Sigmoid colon (tissue), 7 donors: Measurements from ENCODE around the gene ZZZ3. TPM values are rescaled to one million over a fixed set of nuclear protein-coding genes. Genes with fewer than 3 reads are reported as not detected.
"Not testable (repeated sequence)": the region's sequence is repeated elsewhere in the genome, so short reads cannot be mapped to it uniquely, and the experiment has no call there.

Experiments
- DNase-seq: peaks from one replicate; pipeline ENCODE4 v3.0.0-alpha.2; 2019
- H3K27ac ChIP-seq, 4 donors: fragments of 200-600 bp; sonication (generic); one replicate each; pipeline ENCODE4 v1.5.1; 2016 to 2019; ENCODE audit warnings: mild to moderate bottlenecking in 1 of 4
- H3K27me3 ChIP-seq, 3 donors: fragments of 200-600 bp; sonication (generic); one replicate each; pipeline ENCODE4 v1.5.1; 2019; ENCODE audit warnings: mild to moderate bottlenecking in 1 of 3
- H3K36me3 ChIP-seq, 4 donors: fragments of 200-600 bp; sonication (generic); one replicate each; pipeline ENCODE4 v1.5.1; 2016 to 2019
- H3K4me1 ChIP-seq, 4 donors: fragments of 200-600 bp; sonication (generic); one replicate each; pipeline ENCODE4 v1.5.1; 2017 to 2019
- H3K4me3 ChIP-seq, 4 donors: fragments of 200-600 bp; sonication (generic); one replicate each; pipeline ENCODE4 v1.5.1; 2017 to 2019; ENCODE audit warnings: mild to moderate bottlenecking in 2 of 4, moderate library complexity in 1 of 4
- H3K9me3 ChIP-seq, 4 donors: fragments of 200-600 bp in 3 of 4; sonication (generic) in 3 of 4; one replicate each; pipeline versions ENCODE4 v1.5.1 to v1.6.1; 2013 to 2019
- EP300 ChIP-seq, 4 donors: sonication (generic); formaldehyde crosslinking; IDR thresholded peaks; one replicate each; pipeline ENCODE4 v1.6.1; 2017; ENCODE audit warnings: antibody characterized with exemption in 4 of 4
- POLR2A ChIP-seq, 2 donors: fragments of 450-650 bp; IDR thresholded peaks; one replicate each; pipeline ENCODE4 v1.6.1; 2016; ENCODE audit warnings: antibody characterized with exemption in 2 of 2, mild to moderate bottlenecking in 2 of 2, moderate library complexity in 2 of 2
- POLR2AphosphoS5 ChIP-seq, 4 donors: sonication (generic); formaldehyde crosslinking; IDR thresholded peaks; one replicate each; pipeline ENCODE4 v1.6.1; 2017; ENCODE audit warnings: antibody characterized with exemption in 4 of 4
- WGBS, 2 donors: extraction: QIAGEN DNeasy Blood & Tissue Kit; methylation state at CpG; one replicate each; pipeline ENCODE4 v1.1.7; 2013; 5-methylcytosine and 5-hydroxymethylcytosine counted together
- intact Hi-C: fragments of 100-400 bp; cut with DNase I; formaldehyde crosslinking; loops from one replicate; pipeline ENCODE4 v1.15.1; 2023
- polyA plus RNA-seq, 3 donors: library from polyadenylated mRNA; stranded (reverse); fragments of 200-250 nt; gene quantifications; one replicate each; pipeline ENCODE4 v1.2.3, GENCODE V29; 2013
- total RNA-seq, 4 donors: library from RNA; depleted of rRNA; stranded (reverse); fragments of >200 nt; gene quantifications; one replicate each; pipeline ENCODE4 v1.1.0, GENCODE V29; 2016
- TF ChIP-seq, protein P1 (sequence below), 4 experiments: fragments of 450-650 bp in 3 of 4; fragments of 200-600 bp in 1 of 4; IDR thresholded peaks; one replicate each; pipeline ENCODE4 v1.5.1; 2016 to 2019; ENCODE audit warnings: antibody characterized with exemption in 4 of 4, mild to moderate bottlenecking in 3 of 4, moderate library complexity in 2 of 4
- donor health status: healthy with polysubstance abuse.
- donor health status: Bipolar disorder and iron deficiency.
- donor health status: healthy.

ZZZ3 gene
- total and polyA plus RNA-seq, 7 donors, result 5.3 to 69.4 (median 58.1) TPM

DNA sequence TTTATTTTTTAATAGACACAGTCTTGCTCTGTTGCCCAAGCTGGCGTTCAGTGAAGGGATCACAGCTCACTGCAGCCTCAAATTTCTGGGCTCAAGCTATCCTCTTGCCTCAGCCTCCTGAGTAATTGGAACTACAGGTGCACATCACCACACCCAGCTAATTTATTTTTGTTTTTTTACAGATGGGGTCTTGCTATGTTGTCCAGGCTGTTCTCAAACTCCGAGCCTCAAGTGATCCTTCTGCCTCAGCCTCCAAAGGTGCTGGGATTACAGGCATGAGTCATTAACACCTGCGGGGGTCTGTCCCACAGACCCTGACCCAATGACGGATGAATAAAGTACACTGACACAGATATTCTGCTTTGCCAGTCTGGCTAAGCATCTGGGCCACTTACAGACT, 33.6 kb upstream of the ZZZ3 start:
- intact Hi-C loops, result no loop called here
- WGBS, 2 donors, result 97 to 99% methylated on average over 4 of the region's 4 CpGs

DNA sequence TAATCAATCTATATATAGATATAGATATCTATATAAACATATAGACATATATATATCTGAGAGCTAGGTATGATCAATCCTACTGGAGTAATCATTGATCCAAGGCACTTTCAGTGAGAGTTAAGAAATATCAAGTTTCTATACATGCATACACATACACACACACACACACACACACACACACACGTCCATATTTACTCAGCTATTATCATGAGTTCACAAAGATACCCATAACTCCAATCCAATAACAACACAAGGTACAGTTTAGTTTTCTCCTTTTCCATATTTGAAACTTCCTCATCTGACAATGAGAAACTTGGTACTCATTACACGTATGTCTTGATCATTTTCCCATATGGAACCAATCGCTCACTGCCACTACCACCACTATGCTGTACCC, 27.3 kb upstream of the ZZZ3 start:
- no peak overlapping the region for H3K27ac ChIP-seq
- no peaks in the 10 kb centered on the region for H3K27me3 ChIP-seq
- intact Hi-C loops, result no loop called here
- H3K4me3 ChIP-seq, result no peak overlapping the region
- WGBS, 2 donors, result 85 to 91% methylated on average over 3 of the region's 3 CpGs
- DNase-seq, result no peak
- no peaks in the 10 kb centered on the region for H3K9me3 ChIP-seq
- H3K36me3 ChIP-seq, result peaks cover 23 to 81% (median 37%) of the 10 kb centered on the region in 4 donors
- H3K4me1 ChIP-seq, result no peaks in the 10 kb centered on the region
- TF ChIP-seq EP300 (IDR thresholded peaks at IDR 0.05) (no peak), POLR2A (IDR thresholded peaks at IDR 0.05) (no peak), POLR2AphosphoS5 (IDR thresholded peaks at IDR 0.05) (no peak)
- TF ChIP-seq, protein P1, sequence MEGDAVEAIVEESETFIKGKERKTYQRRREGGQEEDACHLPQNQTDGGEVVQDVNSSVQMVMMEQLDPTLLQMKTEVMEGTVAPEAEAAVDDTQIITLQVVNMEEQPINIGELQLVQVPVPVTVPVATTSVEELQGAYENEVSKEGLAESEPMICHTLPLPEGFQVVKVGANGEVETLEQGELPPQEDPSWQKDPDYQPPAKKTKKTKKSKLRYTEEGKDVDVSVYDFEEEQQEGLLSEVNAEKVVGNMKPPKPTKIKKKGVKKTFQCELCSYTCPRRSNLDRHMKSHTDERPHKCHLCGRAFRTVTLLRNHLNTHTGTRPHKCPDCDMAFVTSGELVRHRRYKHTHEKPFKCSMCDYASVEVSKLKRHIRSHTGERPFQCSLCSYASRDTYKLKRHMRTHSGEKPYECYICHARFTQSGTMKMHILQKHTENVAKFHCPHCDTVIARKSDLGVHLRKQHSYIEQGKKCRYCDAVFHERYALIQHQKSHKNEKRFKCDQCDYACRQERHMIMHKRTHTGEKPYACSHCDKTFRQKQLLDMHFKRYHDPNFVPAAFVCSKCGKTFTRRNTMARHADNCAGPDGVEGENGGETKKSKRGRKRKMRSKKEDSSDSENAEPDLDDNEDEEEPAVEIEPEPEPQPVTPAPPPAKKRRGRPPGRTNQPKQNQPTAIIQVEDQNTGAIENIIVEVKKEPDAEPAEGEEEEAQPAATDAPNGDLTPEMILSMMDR (IDR thresholded peaks at IDR 0.05), result no peak

More for the DNA sequence above, 33.6 kb upstream of the ZZZ3 start:
- no peak for DNase-seq
- peaks cover 8 to 88% (median 30%) of the 10 kb centered on the region in 4 donors for H3K36me3 ChIP-seq
- H3K27ac ChIP-seq, result no peak overlapping the region
- H3K4me1 ChIP-seq, result no peaks in the 10 kb centered on the region
- no peak for TF ChIP-seq POLR2AphosphoS5 (IDR thresholded peaks at IDR 0.05)
- TF ChIP-seq EP300 (IDR thresholded peaks at IDR 0.05), result no peak
- TF ChIP-seq, protein P1 (IDR thresholded peaks at IDR 0.05), result no peak
- TF ChIP-seq POLR2A (IDR thresholded peaks at IDR 0.05), result no peak
- H3K9me3 ChIP-seq, result no peaks in the 10 kb centered on the region
- H3K27me3 ChIP-seq, result no peaks in the 10 kb centered on the region
- H3K4me3 ChIP-seq, result no peak overlapping the region

DNA sequence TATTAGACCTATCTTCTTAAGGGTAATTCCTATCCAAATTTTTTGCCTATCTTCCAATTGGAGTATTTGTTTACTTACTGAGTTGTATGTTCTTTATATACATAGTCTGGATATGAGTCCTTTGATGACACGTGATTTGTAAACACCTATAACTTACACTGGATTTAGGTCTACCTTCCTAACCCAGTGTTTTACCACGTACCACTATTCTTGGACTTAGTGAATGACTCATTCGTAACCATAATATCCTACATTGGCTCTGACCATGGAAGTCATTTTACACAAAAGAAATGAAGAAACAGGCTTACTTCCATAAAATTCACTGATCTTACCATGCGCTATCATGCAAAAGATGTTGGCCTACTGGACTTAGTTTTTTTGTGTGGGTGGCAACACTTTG, 23.9 kb upstream of the ZZZ3 start:
- intact Hi-C loops, result no loop called here
- TF ChIP-seq EP300 (IDR thresholded peaks at IDR 0.05) (no peak), POLR2AphosphoS5 (IDR thresholded peaks at IDR 0.05) (no peak), POLR2A (IDR thresholded peaks at IDR 0.05) (no peak)
- TF ChIP-seq, protein P1 (IDR thresholded peaks at IDR 0.05), result no peak
- WGBS, 2 donors, result 91 to 94% methylated on average over 4 of the region's 4 CpGs
- no peak for DNase-seq
- no peak overlapping the region for H3K4me3 ChIP-seq
- H3K27ac ChIP-seq, result no peak overlapping the region
- no peaks in the 10 kb centered on the region for H3K9me3 ChIP-seq
- H3K4me1 ChIP-seq, result no peaks in the 10 kb centered on the region
- no peaks in the 10 kb centered on the region for H3K27me3 ChIP-seq
- peaks cover 16 to 49% (median 28%) of the 10 kb centered on the region in 4 donors for H3K36me3 ChIP-seq

- Histone ChIP-seq H3K9me3 (no peaks in the 10 kb centered on the region), H3K36me3 (peaks cover 9 to 44% (median 19%) of the 10 kb centered on the region in 4 donors), H3K27me3 (no peaks in the 10 kb centered on the region), H3K4me3 (no peak overlapping the region), H3K27ac (no peak overlapping the region), H3K4me1 (no peaks in the 10 kb centered on the region)
- TF ChIP-seq POLR2AphosphoS5 (IDR thresholded peaks at IDR 0.05), result no peak
- TF ChIP-seq, protein P1 (IDR thresholded peaks at IDR 0.05), result no peak
- TF ChIP-seq EP300 (IDR thresholded peaks at IDR 0.05), result no peak
- TF ChIP-seq POLR2A (IDR thresholded peaks at IDR 0.05), result no peak
- no peak for DNase-seq
- 76 to 90% methylated on average over 2 of the region's 2 CpGs for WGBS, 2 donors
- intact Hi-C loops, result no loop called here
Observed at GRCh38 chr1:77704736-77705135, 22.3 kb upstream of the ZZZ3 start.

DNA sequence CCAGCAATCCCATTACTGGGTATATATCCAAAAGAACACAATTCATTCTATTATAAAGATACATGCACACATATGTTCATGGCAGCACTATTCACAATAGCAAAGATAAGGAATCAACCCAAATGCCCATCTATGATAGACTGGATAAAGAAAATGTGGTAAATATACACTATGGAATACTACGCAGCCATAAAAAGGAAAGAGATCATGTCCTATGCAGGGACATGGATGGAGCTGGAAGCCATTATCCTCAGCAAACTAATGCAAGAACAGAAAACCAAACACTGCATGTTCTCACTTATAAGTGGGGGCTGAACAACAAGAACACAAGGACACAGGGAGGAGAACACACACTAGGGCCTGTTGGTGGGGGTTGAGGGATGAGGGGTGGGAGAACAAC, 17.2 kb upstream of the ZZZ3 start:
- H3K36me3 ChIP-seq, result peaks cover 0 to 58% (median 12%) of the 10 kb centered on the region in 4 donors
- H3K27ac ChIP-seq, intact Hi-C loops, DNase-seq, H3K4me3 ChIP-seq, H3K27me3 ChIP-seq, H3K4me1 ChIP-seq, H3K9me3 ChIP-seq: not testable (repeated sequence)
- WGBS, 2 donors, result 96 to 100% methylated on average over 1 of the region's 1 CpG
